GM10266 (cell line): ENCODE results near the gene ALDH3B2.

Source experiments
- DNase-seq: peaks from one replicate; pipeline ENCODE4 v3.0.0; 2012; ENCODE audit errors: extremely low spot score
- CTCF ChIP-seq: IDR thresholded peaks from 2 replicates; pipeline ENCODE4 v1.5.1; 2012; ENCODE audit warnings: mild to moderate bottlenecking, low read depth; ENCODE audit not compliant: control insufficient read depth, insufficient read depth; ENCODE audit errors: missing control alignments

Gene ALDH3B2

GRCh38 chr11:67613313-67613959 lies 61.0 kb downstream of the ALDH3B2 start:
- DNase-seq, result no peak
- TF ChIP-seq CTCF, result no peak

- DNase-seq, result no peak
- no peak for TF ChIP-seq CTCF
Observed at GRCh38 chr11:67612751-67613150, 61.7 kb downstream of the ALDH3B2 start.
